ENCODE results near the gene PSMB8.

The PSMB8 gene

GRCh38 chr6:32818867-32819266 lies 25.0 kb downstream of the PSMB8 start:
- TF ChIP-seq POLR2AphosphoS5 (IDR thresholded peaks at IDR 0.05; ENCODE audit: low read depth, low read length): no peak
- TF ChIP-seq TAF1 (IDR thresholded peaks at IDR 0.05; ENCODE audit: borderline replicate concordance, insufficient read depth, low read length): no peak
- no peak for TF ChIP-seq SIN3A (IDR thresholded peaks at IDR 0.05; ENCODE audit: borderline replicate concordance, insufficient read depth, low read length)
- TF ChIP-seq FOXP2 (optimal IDR thresholded peaks at IDR 0.05; ENCODE audit: borderline replicate concordance, extremely low read depth, extremely low read length, insufficient read depth): no peak
- TF ChIP-seq REST (IDR thresholded peaks at IDR 0.05; ENCODE audit: insufficient read depth in 1 of 2, low read depth in 2 of 2, low read length in 2 of 2): no peak

GRCh38 chr6:32816746-32817204 lies 27.1 kb downstream of the PSMB8 start, which contains the start of gene HLA-DOB:
Gene HLA-DOB, minus strand, starts transcription at chr6:32817002. Its CDS starts 51 bp downstream, at chr6:32816951.
- TF ChIP-seq FOXP2 (optimal IDR thresholded peaks at IDR 0.05; ENCODE audit: borderline replicate concordance, extremely low read depth, extremely low read length, insufficient read depth): no peak
- no peak for TF ChIP-seq SIN3A (IDR thresholded peaks at IDR 0.05; ENCODE audit: borderline replicate concordance, insufficient read depth, low read length)
- no peak for TF ChIP-seq TAF1 (IDR thresholded peaks at IDR 0.05; ENCODE audit: borderline replicate concordance, insufficient read depth, low read length)
- no peak for TF ChIP-seq POLR2AphosphoS5 (IDR thresholded peaks at IDR 0.05; ENCODE audit: low read depth, low read length)
- no peak for TF ChIP-seq REST (IDR thresholded peaks at IDR 0.05; ENCODE audit: insufficient read depth in 1 of 2, low read depth in 2 of 2, low read length in 2 of 2)

GRCh38 chr6:32815996-32816395 lies 27.9 kb downstream of the PSMB8 start:
- TF ChIP-seq REST (IDR thresholded peaks at IDR 0.05; ENCODE audit: insufficient read depth in 1 of 2, low read depth in 2 of 2, low read length in 2 of 2): no peak
- no peak for TF ChIP-seq FOXP2 (optimal IDR thresholded peaks at IDR 0.05; ENCODE audit: borderline replicate concordance, extremely low read depth, extremely low read length, insufficient read depth)
- TF ChIP-seq SIN3A (IDR thresholded peaks at IDR 0.05; ENCODE audit: borderline replicate concordance, insufficient read depth, low read length): no peak
- no peak for TF ChIP-seq POLR2AphosphoS5 (IDR thresholded peaks at IDR 0.05; ENCODE audit: low read depth, low read length)
- TF ChIP-seq TAF1 (IDR thresholded peaks at IDR 0.05; ENCODE audit: borderline replicate concordance, insufficient read depth, low read length): no peak

GRCh38 chr6:32815115-32815514 lies 28.7 kb downstream of the PSMB8 start:
- TF ChIP-seq REST (IDR thresholded peaks at IDR 0.05; ENCODE audit: insufficient read depth in 1 of 2, low read depth in 2 of 2, low read length in 2 of 2) (no peak), SIN3A (IDR thresholded peaks at IDR 0.05; ENCODE audit: borderline replicate concordance, insufficient read depth, low read length) (no peak), POLR2AphosphoS5 (IDR thresholded peaks at IDR 0.05; ENCODE audit: low read depth, low read length) (no peak), FOXP2 (optimal IDR thresholded peaks at IDR 0.05; ENCODE audit: borderline replicate concordance, extremely low read depth, extremely low read length, insufficient read depth) (no peak), TAF1 (IDR thresholded peaks at IDR 0.05; ENCODE audit: borderline replicate concordance, insufficient read depth, low read length) (no peak)

- TF ChIP-seq REST (IDR thresholded peaks at IDR 0.05; ENCODE audit: insufficient read depth in 1 of 2, low read depth in 2 of 2, low read length in 2 of 2) (no peak), FOXP2 (optimal IDR thresholded peaks at IDR 0.05; ENCODE audit: borderline replicate concordance, extremely low read depth, extremely low read length, insufficient read depth) (no peak), POLR2AphosphoS5 (IDR thresholded peaks at IDR 0.05; ENCODE audit: low read depth, low read length) (no peak)
These were observed 29.7 kb downstream of the PSMB8 start for GRCh38 chr6:32814145-32814544.

All from PFSK-1 (cell line).